ENCODE results near the gene IRF9.

The IRF9 gene

GRCh38 chr14:24160850-24161804 is at the start of gene IRF9:
Gene IRF9, plus strand, starts transcription at chr14:24161265. Its CDS starts 880 bp downstream, at chr14:24162145.
- DNase-seq (ENCODE audit: low read depth): peak; percentile 94

- DNase-seq (ENCODE audit: low read depth): no peak
These were observed 47.7 kb upstream of the IRF9 start for GRCh38 chr14:24113379-24113800.

GRCh38 chr14:24113801-24114531 is 47.1 kb upstream of the IRF9 start:
- peak; percentile 91 for DNase-seq (ENCODE audit: low read depth)

GRCh38 chr14:24114532-24115421 is 46.3 kb upstream of the IRF9 start, which contains the start of the genes DCAF11 and NRL:
Gene DCAF11, plus strand, starts transcription at chr14:24114777. Its CDS starts 818 bp downstream, at chr14:24115595.
Gene NRL, minus strand, starts transcription at chr14:24114949. Its CDS starts 32,101 bp downstream, at chr14:24082848.
- DNase-seq (ENCODE audit: low read depth): peak; percentile 100

GRCh38 chr14:24115422-24116127 is 45.5 kb upstream of the IRF9 start:
- DNase-seq (ENCODE audit: low read depth): no peak

GRCh38 chr14:24116128-24116814 is 44.8 kb upstream of the IRF9 start:
- DNase-seq (ENCODE audit: low read depth): no peak

GRCh38 chr14:24117179-24117578 is 43.9 kb upstream of the IRF9 start:
- no peak for DNase-seq (ENCODE audit: low read depth)

- no peak for DNase-seq (ENCODE audit: low read depth)
These were observed 41.4 kb upstream of the IRF9 start for GRCh38 chr14:24119691-24120090.

- DNase-seq (ENCODE audit: low read depth): no peak
These were observed 39.9 kb upstream of the IRF9 start for GRCh38 chr14:24121210-24121609.

- no peak for DNase-seq (ENCODE audit: low read depth)
These were observed 38.6 kb upstream of the IRF9 start for GRCh38 chr14:24122416-24122815.

GRCh38 chr14:24122898-24123297 is 38.2 kb upstream of the IRF9 start:
- DNase-seq (ENCODE audit: low read depth): no peak

GRCh38 chr14:24123424-24124417 is 37.3 kb upstream of the IRF9 start:
- no peak for DNase-seq (ENCODE audit: low read depth)

GRCh38 chr14:24126939-24127338 is 34.1 kb upstream of the IRF9 start:
- DNase-seq (ENCODE audit: low read depth): no peak

- DNase-seq (ENCODE audit: low read depth): no peak
These were observed 33.4 kb upstream of the IRF9 start for GRCh38 chr14:24127673-24128072.

GRCh38 chr14:24129410-24129998 is 31.6 kb upstream of the IRF9 start:
- DNase-seq (ENCODE audit: low read depth): no peak

GRCh38 chr14:24130380-24130716 is 30.7 kb upstream of the IRF9 start, which contains the start of gene FITM1:
Gene FITM1, plus strand, starts transcription at chr14:24130659. Its CDS starts 905 bp downstream, at chr14:24131564.
- DNase-seq (ENCODE audit: low read depth): no peak

GRCh38 chr14:24130717-24131548 is 30.1 kb upstream of the IRF9 start:
- DNase-seq (ENCODE audit: low read depth): no peak

- no peak for DNase-seq (ENCODE audit: low read depth)
These were observed 29.5 kb upstream of the IRF9 start for GRCh38 chr14:24131549-24131966.
